K562 (cell line): ENCODE data around the gene AHNAK. TPM values are rescaled to one million over a fixed set of nuclear protein-coding genes. Genes with fewer than 3 reads are reported as not detected.
A peak's percentile ranks its signal among the peaks of the same experiment; 100 is the strongest.

Source experiments
- BRD9 ChIP-seq: fragments of 450-650 bp; IDR thresholded peaks from 2 replicates; pipeline ENCODE4 v1.6.1; 2018; ENCODE audit warnings: low read depth; ENCODE audit not compliant: partially characterized antibody
- ELF4 ChIP-seq: fragments of 450-650 bp; formaldehyde crosslinking; IDR thresholded peaks from 2 replicates; pipeline ENCODE4 v1.4.0; 2022; ENCODE audit warnings: missing genetic modification characterization
- ERF ChIP-seq: fragments of 450-650 bp; formaldehyde crosslinking; IDR thresholded peaks from 2 replicates; pipeline ENCODE4 v1.4.0; 2020; ENCODE audit warnings: mild to moderate bottlenecking, mixed read lengths
- FOXA3 ChIP-seq, 2 experiments: fragments of 450-650 bp in 1 of 2; sonication (generic) in 1 of 2; formaldehyde crosslinking; IDR thresholded peaks in 1 of 2; conservative IDR thresholded peaks in 1 of 2; 2 replicates each; pipeline versions ENCODE4 v1.4.0 to v1.8.0; 2020 to 2022; ENCODE audit warnings: mild to moderate bottlenecking in 2 of 2, missing genetic modification reagents in 1 of 2
- HNRNPH1 ChIP-seq: fragments of 200-400 bp; formaldehyde crosslinking; optimal IDR thresholded peaks from 2 replicates; pipeline ENCODE3; 2017; ENCODE audit warnings: low read depth, mild to moderate bottlenecking, low read length, moderate library complexity
- MEIS2 ChIP-seq: fragments of 450-650 bp; IDR thresholded peaks from 2 replicates; pipeline ENCODE4 v1.6.1; 2014; ENCODE audit warnings: mild to moderate bottlenecking; ENCODE audit not compliant: partially characterized antibody
- NEUROD1 ChIP-seq: fragments of 150-350 bp; IDR thresholded peaks from 2 replicates; pipeline ENCODE4 v1.6.1; 2014; ENCODE audit warnings: borderline replicate concordance, low read length, low read depth; ENCODE audit not compliant: partially characterized antibody
- NFE2L1 ChIP-seq: fragments of 450-650 bp; IDR thresholded peaks from 2 replicates; pipeline ENCODE4 v1.6.1; 2016; ENCODE audit warnings: missing genetic modification characterization, low read depth, mild to moderate bottlenecking, missing compliant biosample characterization, moderate library complexity, borderline replicate concordance
- PRMT5 ChIP-seq: sonication (generic); formaldehyde crosslinking; IDR thresholded peaks from 2 replicates; pipeline ENCODE4 v1.5.0; 2020; ENCODE audit warnings: missing genetic modification reagents
- SOX6 ChIP-seq: fragments of 450-650 bp; IDR thresholded peaks from 2 replicates; pipeline ENCODE4 v1.6.1; 2014; ENCODE audit warnings: mild to moderate bottlenecking
- SREBF2 ChIP-seq: sonication (generic); formaldehyde crosslinking; IDR thresholded peaks from 2 replicates; pipeline ENCODE4 v1.4.0; 2020; ENCODE audit warnings: mild to moderate bottlenecking, missing genetic modification reagents
- TAL1 ChIP-seq: fragments of 450-650 bp; IDR thresholded peaks from 2 replicates; pipeline ENCODE4 v1.6.1; 2016; ENCODE audit warnings: mild to moderate bottlenecking
- TSC22D4 ChIP-seq: fragments of 450-650 bp; IDR thresholded peaks from 2 replicates; pipeline ENCODE4 v1.6.1; 2016; ENCODE audit warnings: missing genetic modification characterization, missing biosample characterization, control low read depth
- ZBTB7A ChIP-seq: IDR thresholded peaks from 2 replicates; pipeline ENCODE4 v1.6.1; 2011; ENCODE audit warnings: low read depth, mild to moderate bottlenecking, low read length, moderate library complexity, borderline replicate concordance; ENCODE audit not compliant: control insufficient read depth
- ZC3H4 ChIP-seq: sonication (generic); formaldehyde crosslinking; IDR thresholded peaks from 2 replicates; pipeline ENCODE4 v1.9.0; 2021; ENCODE audit warnings: missing genetic modification reagents, borderline replicate concordance
- polyA plus RNA-seq, 8 experiments: library from polyadenylated mRNA; depleted of rRNA in 4 of 8; stranded (reverse) in 5 of 8; unstranded in 3 of 8; fragments of >200 nt; fragmentation: Nextera tagmentation in 2 of 8; fragmentation: Illumina TruSeq in 1 of 8; extraction: Ambion mirVana in 2 of 8; extraction: Trizol in 1 of 8; gene quantifications; 2 replicates each; pipeline versions ENCODE4 v1.2.1 to v1.2.3, GENCODE V29; 2011 to 2014; ENCODE audit warnings: inconsistent platforms in 1 of 8, missing spikeins in 1 of 8
- total RNA-seq, 7 experiments: library from RNA; depleted of rRNA in 6 of 7; stranded (reverse); fragments of >200 nt in 6 of 7; fragmentation: Illumina TruSeq in 2 of 7; extraction: Trizol in 2 of 7; gene quantifications; 2 replicates each; pipeline versions ENCODE4 v1.2.1 to v1.2.3, GENCODE V29; 2011 to 2021; ENCODE audit warnings: low replicate concordance in 1 of 7
- TF ChIP-seq, protein P1 (sequence below): sonication (generic); formaldehyde crosslinking; IDR thresholded peaks from 2 replicates; pipeline ENCODE4 v1.8.0; 2023; ENCODE audit warnings: mild to moderate bottlenecking, missing genetic modification reagents
- TF ChIP-seq, protein P2 (sequence below): fragments of 450-650 bp; IDR thresholded peaks from 2 replicates; pipeline ENCODE4 v1.6.1; 2018; ENCODE audit warnings: mild to moderate bottlenecking, low read depth; ENCODE audit not compliant: partially characterized antibody
- TF ChIP-seq, protein P3 (sequence below): fragments of 250-450 bp; sonication (Bioruptor Pico); IDR thresholded peaks from 2 replicates; pipeline ENCODE4 v1.4.0; 2020; ENCODE audit warnings: mild to moderate bottlenecking, moderate library complexity

The AHNAK gene
- total and polyA plus RNA-seq, 9 of the 15 experiments (the other 6 are each of a cell fraction or from before 2014, with no cell fraction given) = 1.5 to 89.7 (median 45.0) TPM

DNA sequence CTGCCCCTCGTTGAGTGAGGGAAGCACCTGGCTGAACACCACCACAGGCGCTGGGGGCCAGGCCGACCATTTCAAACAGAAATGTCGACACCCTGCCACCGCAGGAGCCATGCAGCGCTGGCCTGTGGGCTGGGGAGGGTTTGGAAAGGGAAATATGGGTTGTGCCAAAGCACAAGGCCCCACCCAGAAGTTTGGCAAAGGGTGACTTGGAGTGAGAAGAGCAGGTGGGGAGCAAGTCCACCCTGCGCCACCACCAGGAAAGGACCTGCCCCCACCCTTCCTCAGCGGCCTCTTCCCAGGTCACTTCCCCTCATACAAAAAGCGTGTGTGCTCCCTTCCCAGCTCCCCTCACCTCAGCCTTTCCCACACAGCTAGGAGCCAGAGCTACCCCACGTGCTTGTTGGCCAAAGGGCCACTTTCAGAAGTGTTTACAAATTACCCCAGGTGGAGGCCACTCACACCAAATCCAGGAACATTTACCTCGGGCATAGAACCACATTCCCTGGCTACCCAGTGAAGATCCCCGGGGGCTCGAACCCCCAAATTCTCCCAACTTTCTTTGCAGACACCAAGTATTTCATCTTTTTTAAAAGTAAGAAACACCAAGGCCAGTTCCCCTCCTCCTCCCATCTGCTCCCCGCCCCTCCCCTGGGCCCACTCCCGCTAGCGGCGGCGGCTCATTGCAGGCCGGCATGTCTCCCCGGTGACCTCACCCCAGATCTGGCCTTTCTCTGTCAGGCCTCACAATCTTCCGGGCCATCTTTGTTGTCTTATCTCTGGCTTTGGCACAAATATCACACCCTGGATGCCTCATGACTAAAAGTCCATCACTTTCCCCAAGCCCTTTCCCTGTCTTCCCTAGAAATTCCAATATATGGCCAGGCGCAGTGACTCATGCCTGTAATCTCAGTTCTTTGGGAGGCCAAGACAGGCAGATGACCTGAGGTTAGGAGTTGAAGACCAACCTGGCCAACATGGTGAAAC lies 148.3 kb downstream of the AHNAK start (continued):
- no peak; a peak in 1 of 4 replicates for TF ChIP-seq FOXA3 (CRISPR knock-in tag; conservative IDR thresholded peaks at IDR 0.05 in 1 of 2, IDR thresholded peaks at IDR 0.05 in 1 of 2)
- no peak for TF ChIP-seq ELF4 (CRISPR knock-in tag)
- no peak for TF ChIP-seq TSC22D4 (tag)
- peak; percentile 33 for TF ChIP-seq MEIS2
- peak; percentile 33; the same call in 1 of the 2 replicates for TF ChIP-seq ZBTB7A
- peak; percentile 52; the same call in 1 of the 2 replicates for TF ChIP-seq SOX6
- no peak for TF ChIP-seq HNRNPH1
- no peak for TF ChIP-seq SREBF2
- no peak for TF ChIP-seq BRD9
- TF ChIP-seq NEUROD1 = no peak
- TF ChIP-seq, protein P1, sequence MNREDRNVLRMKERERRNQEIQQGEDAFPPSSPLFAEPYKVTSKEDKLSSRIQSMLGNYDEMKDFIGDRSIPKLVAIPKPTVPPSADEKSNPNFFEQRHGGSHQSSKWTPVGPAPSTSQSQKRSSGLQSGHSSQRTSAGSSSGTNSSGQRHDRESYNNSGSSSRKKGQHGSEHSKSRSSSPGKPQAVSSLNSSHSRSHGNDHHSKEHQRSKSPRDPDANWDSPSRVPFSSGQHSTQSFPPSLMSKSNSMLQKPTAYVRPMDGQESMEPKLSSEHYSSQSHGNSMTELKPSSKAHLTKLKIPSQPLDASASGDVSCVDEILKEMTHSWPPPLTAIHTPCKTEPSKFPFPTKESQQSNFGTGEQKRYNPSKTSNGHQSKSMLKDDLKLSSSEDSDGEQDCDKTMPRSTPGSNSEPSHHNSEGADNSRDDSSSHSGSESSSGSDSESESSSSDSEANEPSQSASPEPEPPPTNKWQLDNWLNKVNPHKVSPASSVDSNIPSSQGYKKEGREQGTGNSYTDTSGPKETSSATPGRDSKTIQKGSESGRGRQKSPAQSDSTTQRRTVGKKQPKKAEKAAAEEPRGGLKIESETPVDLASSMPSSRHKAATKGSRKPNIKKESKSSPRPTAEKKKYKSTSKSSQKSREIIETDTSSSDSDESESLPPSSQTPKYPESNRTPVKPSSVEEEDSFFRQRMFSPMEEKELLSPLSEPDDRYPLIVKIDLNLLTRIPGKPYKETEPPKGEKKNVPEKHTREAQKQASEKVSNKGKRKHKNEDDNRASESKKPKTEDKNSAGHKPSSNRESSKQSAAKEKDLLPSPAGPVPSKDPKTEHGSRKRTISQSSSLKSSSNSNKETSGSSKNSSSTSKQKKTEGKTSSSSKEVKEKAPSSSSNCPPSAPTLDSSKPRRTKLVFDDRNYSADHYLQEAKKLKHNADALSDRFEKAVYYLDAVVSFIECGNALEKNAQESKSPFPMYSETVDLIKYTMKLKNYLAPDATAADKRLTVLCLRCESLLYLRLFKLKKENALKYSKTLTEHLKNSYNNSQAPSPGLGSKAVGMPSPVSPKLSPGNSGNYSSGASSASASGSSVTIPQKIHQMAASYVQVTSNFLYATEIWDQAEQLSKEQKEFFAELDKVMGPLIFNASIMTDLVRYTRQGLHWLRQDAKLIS (CRISPR knock-in tag) = 0 out of 2 replicates have a peak, but pooled peaks have one; percentile 28
- TF ChIP-seq ZC3H4 (CRISPR knock-in tag) = 0 out of 2 replicates have a peak, but pooled peaks have one; percentile 47
- peak; percentile 47; the same call in 1 of the 2 replicates for TF ChIP-seq TAL1
- TF ChIP-seq, protein P2, sequence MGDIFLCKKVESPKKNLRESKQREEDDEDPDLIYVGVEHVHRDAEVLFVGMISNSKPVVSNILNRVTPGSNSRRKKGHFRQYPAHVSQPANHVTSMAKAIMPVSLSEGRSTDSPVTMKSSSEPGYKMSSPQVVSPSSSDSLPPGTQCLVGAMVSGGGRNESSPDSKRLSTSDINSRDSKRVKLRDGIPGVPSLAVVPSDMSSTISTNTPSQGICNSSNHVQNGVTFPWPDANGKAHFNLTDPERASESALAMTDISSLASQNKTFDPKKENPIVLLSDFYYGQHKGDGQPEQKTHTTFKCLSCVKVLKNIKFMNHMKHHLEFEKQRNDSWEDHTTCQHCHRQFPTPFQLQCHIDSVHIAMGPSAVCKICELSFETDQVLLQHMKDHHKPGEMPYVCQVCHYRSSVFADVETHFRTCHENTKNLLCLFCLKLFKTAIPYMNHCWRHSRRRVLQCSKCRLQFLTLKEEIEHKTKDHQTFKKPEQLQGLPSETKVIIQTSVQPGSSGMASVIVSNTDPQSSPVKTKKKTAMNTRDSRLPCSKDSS = no peak
- no peak for TF ChIP-seq PRMT5 (CRISPR knock-in tag)
- no peak for TF ChIP-seq NFE2L1 (tag)
- TF ChIP-seq, protein P3, sequence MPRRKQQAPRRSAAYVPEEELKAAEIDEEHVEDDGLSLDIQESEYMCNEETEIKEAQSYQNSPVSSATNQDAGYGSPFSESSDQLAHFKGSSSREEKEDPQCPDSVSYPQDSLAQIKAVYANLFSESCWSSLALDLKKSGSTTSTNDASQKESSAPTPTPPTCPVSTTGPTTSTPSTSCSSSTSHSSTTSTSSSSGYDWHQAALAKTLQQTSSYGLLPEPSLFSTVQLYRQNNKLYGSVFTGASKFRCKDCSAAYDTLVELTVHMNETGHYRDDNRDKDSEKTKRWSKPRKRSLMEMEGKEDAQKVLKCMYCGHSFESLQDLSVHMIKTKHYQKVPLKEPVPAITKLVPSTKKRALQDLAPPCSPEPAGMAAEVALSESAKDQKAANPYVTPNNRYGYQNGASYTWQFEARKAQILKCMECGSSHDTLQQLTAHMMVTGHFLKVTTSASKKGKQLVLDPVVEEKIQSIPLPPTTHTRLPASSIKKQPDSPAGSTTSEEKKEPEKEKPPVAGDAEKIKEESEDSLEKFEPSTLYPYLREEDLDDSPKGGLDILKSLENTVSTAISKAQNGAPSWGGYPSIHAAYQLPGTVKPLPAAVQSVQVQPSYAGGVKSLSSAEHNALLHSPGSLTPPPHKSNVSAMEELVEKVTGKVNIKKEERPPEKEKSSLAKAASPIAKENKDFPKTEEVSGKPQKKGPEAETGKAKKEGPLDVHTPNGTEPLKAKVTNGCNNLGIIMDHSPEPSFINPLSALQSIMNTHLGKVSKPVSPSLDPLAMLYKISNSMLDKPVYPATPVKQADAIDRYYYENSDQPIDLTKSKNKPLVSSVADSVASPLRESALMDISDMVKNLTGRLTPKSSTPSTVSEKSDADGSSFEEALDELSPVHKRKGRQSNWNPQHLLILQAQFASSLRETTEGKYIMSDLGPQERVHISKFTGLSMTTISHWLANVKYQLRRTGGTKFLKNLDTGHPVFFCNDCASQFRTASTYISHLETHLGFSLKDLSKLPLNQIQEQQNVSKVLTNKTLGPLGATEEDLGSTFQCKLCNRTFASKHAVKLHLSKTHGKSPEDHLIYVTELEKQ = no peak
- TF ChIP-seq ERF (CRISPR knock-in tag) = no peak
